ENCODE measurements around the gene SORCS3.

SORCS3 gene

GRCh38 chr10:105188737-105189462 lies 547.8 kb downstream of the SORCS3 start:
- Histone ChIP-seq H3K27ac (replicated peaks) (no peak overlapping the region), H3K4me3 (replicated peaks; ENCODE audit: insufficient read depth, low read length) (no peak overlapping the region), H3K27me3 (ENCODE audit: insufficient read depth, poor library complexity, severe bottlenecking) (no peaks in the 10 kb centered on the region)
- TF ChIP-seq SPI1 (IDR thresholded peaks at IDR 0.05; ENCODE audit: borderline replicate concordance, low read depth) = no peak
- no peak for TF ChIP-seq CTCF (IDR thresholded peaks at IDR 0.05; ENCODE audit: insufficient read depth, low read length)
- TF ChIP-seq POLR2AphosphoS5 (IDR thresholded peaks at IDR 0.05; ENCODE audit: low read depth) = no peak
- no peak for TF ChIP-seq REST (IDR thresholded peaks at IDR 0.05; ENCODE audit: insufficient replicate concordance, low read depth)
- no peak for TF ChIP-seq GABPA (IDR thresholded peaks at IDR 0.05; ENCODE audit: low read depth)
- DNase-seq (ENCODE audit: low read depth in 1 of 2, low spot score in 1 of 2) = no peak

GRCh38 chr10:105189463-105189800 lies 548.3 kb downstream of the SORCS3 start:
- H3K27ac ChIP-seq (replicated peaks) = no peak overlapping the region
- no peaks in the 10 kb centered on the region for H3K27me3 ChIP-seq (ENCODE audit: insufficient read depth, poor library complexity, severe bottlenecking)
- no peak overlapping the region for H3K4me3 ChIP-seq (replicated peaks; ENCODE audit: insufficient read depth, low read length)
- DNase-seq (ENCODE audit: low read depth in 1 of 2, low spot score in 1 of 2) = no peak
- TF ChIP-seq SPI1 (IDR thresholded peaks at IDR 0.05; ENCODE audit: borderline replicate concordance, low read depth) (no peak), REST (IDR thresholded peaks at IDR 0.05; ENCODE audit: insufficient replicate concordance, low read depth) (no peak), GABPA (IDR thresholded peaks at IDR 0.05; ENCODE audit: low read depth) (no peak), CTCF (IDR thresholded peaks at IDR 0.05; ENCODE audit: insufficient read depth, low read length) (no peak), POLR2AphosphoS5 (IDR thresholded peaks at IDR 0.05; ENCODE audit: low read depth) (no peak)

- H3K27ac ChIP-seq (replicated peaks) = no peak overlapping the region
- no peaks in the 10 kb centered on the region for H3K27me3 ChIP-seq (ENCODE audit: insufficient read depth, poor library complexity, severe bottlenecking)
- TF ChIP-seq CTCF (IDR thresholded peaks at IDR 0.05; ENCODE audit: insufficient read depth, low read length) (no peak), SPI1 (IDR thresholded peaks at IDR 0.05; ENCODE audit: borderline replicate concordance, low read depth) (no peak), GABPA (IDR thresholded peaks at IDR 0.05; ENCODE audit: low read depth) (no peak), REST (IDR thresholded peaks at IDR 0.05; ENCODE audit: insufficient replicate concordance, low read depth) (no peak), POLR2AphosphoS5 (IDR thresholded peaks at IDR 0.05; ENCODE audit: low read depth) (no peak)
- no peak overlapping the region for H3K4me3 ChIP-seq (replicated peaks; ENCODE audit: insufficient read depth, low read length)
- DNase-seq (ENCODE audit: low read depth in 1 of 2, low spot score in 1 of 2) = no peak
These were observed 551.1 kb downstream of the SORCS3 start for GRCh38 chr10:105192146-105192545.

Data from HL-60 (cell line).